OCI-LY3 (cell line): Measurements from ENCODE around the gene TP53BP1.

Experiments used
- EZH2phosphoT487 ChIP-seq: fragments of 200-600 bp; shearing (Covaris generic); IDR thresholded peaks from 2 replicates; pipeline ENCODE4 v1.6.1; 2018; ENCODE audit warnings: antibody characterized with exemption, mixed run types, low read depth
- TF ChIP-seq, protein P1 (sequence below): fragments of 200-600, 300-600 bp; sonication (generic); IDR thresholded peaks from 2 replicates; pipeline ENCODE4 v1.5.1; 2014; ENCODE audit warnings: antibody characterized with exemption, low read length, low read depth

GRCh38 chr15:43541785-43542184 lies 48.8 kb upstream of the TP53BP1 start:
- TF ChIP-seq, protein P1, sequence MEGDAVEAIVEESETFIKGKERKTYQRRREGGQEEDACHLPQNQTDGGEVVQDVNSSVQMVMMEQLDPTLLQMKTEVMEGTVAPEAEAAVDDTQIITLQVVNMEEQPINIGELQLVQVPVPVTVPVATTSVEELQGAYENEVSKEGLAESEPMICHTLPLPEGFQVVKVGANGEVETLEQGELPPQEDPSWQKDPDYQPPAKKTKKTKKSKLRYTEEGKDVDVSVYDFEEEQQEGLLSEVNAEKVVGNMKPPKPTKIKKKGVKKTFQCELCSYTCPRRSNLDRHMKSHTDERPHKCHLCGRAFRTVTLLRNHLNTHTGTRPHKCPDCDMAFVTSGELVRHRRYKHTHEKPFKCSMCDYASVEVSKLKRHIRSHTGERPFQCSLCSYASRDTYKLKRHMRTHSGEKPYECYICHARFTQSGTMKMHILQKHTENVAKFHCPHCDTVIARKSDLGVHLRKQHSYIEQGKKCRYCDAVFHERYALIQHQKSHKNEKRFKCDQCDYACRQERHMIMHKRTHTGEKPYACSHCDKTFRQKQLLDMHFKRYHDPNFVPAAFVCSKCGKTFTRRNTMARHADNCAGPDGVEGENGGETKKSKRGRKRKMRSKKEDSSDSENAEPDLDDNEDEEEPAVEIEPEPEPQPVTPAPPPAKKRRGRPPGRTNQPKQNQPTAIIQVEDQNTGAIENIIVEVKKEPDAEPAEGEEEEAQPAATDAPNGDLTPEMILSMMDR, result no peak
- no peak for TF ChIP-seq EZH2phosphoT487
